Breast epithelium (tissue), 4 donors: Measurements from ENCODE around the gene BIRC6. TPM values are rescaled to one million over a fixed set of nuclear protein-coding genes. Genes with fewer than 3 reads are reported as not detected.

Experiments used
- DNase-seq, 2 donors: peaks; one replicate each; pipeline ENCODE4 v3.0.0-alpha.2; 2019; ENCODE audit warnings: low spot score in 2 of 2
- H3K27ac ChIP-seq, 2 donors: fragments of 200-600 bp; sonication (generic) in 1 of 2; one replicate each; pipeline ENCODE4 v1.5.1; 2016 to 2019; ENCODE audit warnings: mild to moderate bottlenecking in 1 of 2
- H3K27me3 ChIP-seq, 2 donors: fragments of 200-600 bp; sonication (generic) in 1 of 2; one replicate each; pipeline versions ENCODE4 v1.5.1 to v1.6.0; 2017 to 2019; ENCODE audit warnings: control low read depth in 1 of 2, mild to moderate bottlenecking in 1 of 2
- H3K36me3 ChIP-seq: fragments of 200-600 bp; one replicate; pipeline ENCODE4 v1.5.1; 2019
- H3K4me1 ChIP-seq, 2 donors: fragments of 200-600 bp; sonication (generic); one replicate each; pipeline ENCODE4 v1.5.1; 2016 to 2019; ENCODE audit warnings: control low read depth in 1 of 2
- H3K4me3 ChIP-seq, 3 donors: fragments of 200-600 bp; sonication (generic); 1 replicate in 2 of 3; 2 replicates in 1 of 3; pipeline ENCODE4 v1.5.1; 2016 to 2019; ENCODE audit warnings: mild to moderate bottlenecking in 3 of 3, moderate library complexity in 2 of 3
- H3K9me3 ChIP-seq, 2 donors: fragments of 200-600 bp; sonication (generic) in 1 of 2; one replicate each; pipeline ENCODE4 v1.5.1; 2016 to 2019; ENCODE audit warnings: control low read depth in 1 of 2
- CTCF ChIP-seq, 3 donors: fragments of 450-650 bp; IDR thresholded peaks; one replicate each; pipeline ENCODE4 v1.5.1; 2016 to 2017; ENCODE audit warnings: antibody characterized with exemption in 3 of 3, mild to moderate bottlenecking in 3 of 3, moderate library complexity in 3 of 3
- POLR2A ChIP-seq: fragments of 450-650 bp; IDR thresholded peaks from one replicate; pipeline ENCODE4 v1.6.1; 2016; ENCODE audit warnings: antibody characterized with exemption, mild to moderate bottlenecking, moderate library complexity
- POLR2AphosphoS5 ChIP-seq, 3 donors: sonication (generic); formaldehyde crosslinking; IDR thresholded peaks; one replicate each; pipeline ENCODE4 v1.6.1; 2017; ENCODE audit warnings: antibody characterized with exemption in 3 of 3
- intact Hi-C: fragments of 100-400 bp; cut with DNase I; formaldehyde crosslinking; loops from one replicate; pipeline ENCODE4 v1.15.1; 2023; ENCODE audit warnings: low total_unique reads
- total RNA-seq, 3 donors: library from RNA; depleted of rRNA; stranded (reverse); fragments of >200 nt; gene quantifications; one replicate each; pipeline ENCODE4 v1.1.0, GENCODE V29; 2016

Gene BIRC6
- total RNA-seq, 3 donors from 2014 or later = 132 to 245 (median 152) TPM

- H3K27ac ChIP-seq = no peak overlapping the region
- H3K36me3 ChIP-seq = no peaks in the 10 kb centered on the region
- H3K4me1 ChIP-seq = no peaks in the 10 kb centered on the region
- H3K27me3 ChIP-seq = no peaks in the 10 kb centered on the region
- no peak overlapping the region for H3K4me3 ChIP-seq
- intact Hi-C loops = no loop called here
- no peaks in the 10 kb centered on the region for H3K9me3 ChIP-seq
- TF ChIP-seq POLR2A (no peak), CTCF (IDR thresholded peaks at IDR 0.05) (no peak), POLR2AphosphoS5 (IDR thresholded peaks at IDR 0.05) (no peak)
- DNase-seq = no peak
Observed at GRCh38 chr2:32666704-32667103, 309.9 kb downstream of the BIRC6 start.

GRCh38 chr2:32668254-32668653 is 311.4 kb downstream of the BIRC6 start:
- H3K4me3 ChIP-seq = no peak overlapping the region
- H3K4me1 ChIP-seq = no peaks in the 10 kb centered on the region
- H3K27ac ChIP-seq = no peak overlapping the region
- H3K27me3 ChIP-seq = no peaks in the 10 kb centered on the region
- intact Hi-C loops = no loop called here
- H3K9me3 ChIP-seq = no peaks in the 10 kb centered on the region
- no peak for DNase-seq
- H3K36me3 ChIP-seq = peaks cover 4% of the 10 kb centered on the region
- TF ChIP-seq CTCF (IDR thresholded peaks at IDR 0.05) = no peak
- TF ChIP-seq POLR2AphosphoS5 (IDR thresholded peaks at IDR 0.05) = no peak
- TF ChIP-seq POLR2A = no peak

Other genes with a start within 250 kb of the BIRC6 start
- 10 to 100 TPM; 19.0 to 31.2 (median 21.6) TPM for gene SLC30A6, start 191.2 kb upstream of the BIRC6 start, total RNA-seq
- gene NLRC4, start 92.1 kb upstream of the BIRC6 start, total RNA-seq = 1 to 10 TPM; 1.3 to 2.6 (median 1.8) TPM
- 10 to 100 TPM; 14.7 to 44.5 (median 16.8) TPM for gene YIPF4, start 79.1 kb upstream of the BIRC6 start, total RNA-seq